Activated CD8-positive, alpha-beta T cell treated with anti-CD3 and anti-CD28 coated beads, Interleukin-2, amount 10 ng/mL, durations not matched to agents 7 days and 5 days (primary cell): ENCODE results near the gene GNPAT. TPM values are rescaled to one million over a fixed set of nuclear protein-coding genes. Genes with fewer than 3 reads are reported as not detected.
A peak's percentile ranks its signal among the peaks of the same experiment; 100 is the strongest.

ENCODE experiments used
- ATAC-seq: fragments of 150-1000 bp; cut with Tn5 transposase; one replicate; pipeline ENCODE4 v1.10.0; 2021; ENCODE audit warnings: moderate library complexity
- CTCF ChIA-PET: fragments of 350-600 bp; sonication (Branson Sonifier 250); formaldehyde crosslinking; loops from one replicate; lab custom pipeline; 2021; ENCODE audit warnings: antibody characterized with exemption; lab: Charles Lee
- POLR2A ChIA-PET: fragments of 350-600 bp; sonication (Branson Sonifier 250); formaldehyde crosslinking; loops from one replicate; lab custom pipeline; 2021; ENCODE audit warnings: antibody characterized with exemption; lab: Charles Lee
- DNase-seq: peaks from one replicate; pipeline ENCODE4 v3.0.0-alpha.2; 2020
- H3K27ac Mint-ChIP-seq: one replicate; pipeline ENCODE4 v1.8.0; 2021; ENCODE audit warnings: mild to moderate bottlenecking, mixed read lengths
- H3K27me3 Mint-ChIP-seq: one replicate; pipeline ENCODE4 v1.8.0; 2021; ENCODE audit warnings: low read depth, mixed read lengths
- H3K36me3 Mint-ChIP-seq: one replicate; pipeline ENCODE4 v1.8.0; 2021; ENCODE audit warnings: low read depth, mixed read lengths
- H3K4me1 Mint-ChIP-seq: one replicate; pipeline ENCODE4 v1.8.0; 2021; ENCODE audit warnings: low read depth, mixed read lengths
- H3K4me3 Mint-ChIP-seq: one replicate; pipeline ENCODE4 v1.8.0; 2021; ENCODE audit warnings: mild to moderate bottlenecking, mixed read lengths
- H3K9me3 Mint-ChIP-seq: one replicate; pipeline ENCODE4 v1.8.0; 2022; ENCODE audit warnings: mixed read lengths; ENCODE audit not compliant: insufficient read depth
- total RNA-seq, 2 experiments: library from RNA; stranded (reverse); gene quantifications; one replicate each; pipeline ENCODE4 v1.2.3, GENCODE V29; 2021

GNPAT gene
- total RNA-seq, 2 experiments from 2014 or later = 35.7 to 37.9 TPM

GRCh38 chr1:231295938-231296337 is 54.9 kb downstream of the GNPAT start:
- Mint-ChIP-seq H3K27me3 (no peaks in the 10 kb centered on the region), H3K27ac (no peak overlapping the region), H3K36me3 (no peaks in the 10 kb centered on the region), H3K4me1 (no peaks in the 10 kb centered on the region), H3K9me3 (no peaks in the 10 kb centered on the region), H3K4me3 (no peak overlapping the region)
- POLR2A ChIA-PET = no interaction called here
- CTCF ChIA-PET = interaction anchor here (0.9 to 1.6 kb wide), 2 partner anchors 12 to 20 kb away, joined by 3 to 4 read pairs; no protein-coding TSS in a partner anchor
- ATAC-seq (no peak), DNase-seq (no peak)

DNA sequence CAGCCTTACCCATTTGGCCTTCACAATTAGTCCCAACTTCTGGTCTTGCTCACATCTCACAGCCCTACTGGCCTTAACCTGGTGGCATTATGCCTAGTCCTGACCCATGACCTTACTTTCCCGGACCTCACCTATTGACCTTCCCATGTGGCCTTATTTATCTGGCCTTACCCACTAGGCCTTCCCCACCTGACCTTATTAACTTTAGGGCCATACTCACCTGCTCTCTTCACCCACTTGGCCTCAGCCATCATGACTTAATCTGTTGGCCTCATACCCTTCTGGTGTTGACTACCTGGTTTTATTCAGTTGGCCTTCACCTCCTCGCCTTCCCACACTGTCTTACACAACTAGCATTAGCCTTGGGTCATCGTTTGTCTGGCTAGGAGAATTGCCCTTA is 61.0 kb downstream of the GNPAT start:
- H3K4me3 Mint-ChIP-seq = no peak overlapping the region
- no peaks in the 10 kb centered on the region for H3K9me3 Mint-ChIP-seq
- no peaks in the 10 kb centered on the region for H3K27me3 Mint-ChIP-seq
- ChIA-PET POLR2A (no interaction called here), CTCF (interaction anchor here (1.3 kb wide), 1 partner anchor 13 kb away, joined by 3 read pairs; no protein-coding TSS in a partner anchor)
- no peaks in the 10 kb centered on the region for H3K4me1 Mint-ChIP-seq
- no peak overlapping the region for H3K27ac Mint-ChIP-seq
- DNase-seq (no peak), ATAC-seq (no peak)
- H3K36me3 Mint-ChIP-seq = no peaks in the 10 kb centered on the region

- no peak for DNase-seq
- ChIA-PET CTCF (no interaction called here), POLR2A (no interaction called here)
- no peak for ATAC-seq
- no peak overlapping the region for H3K4me3 Mint-ChIP-seq
- H3K9me3 Mint-ChIP-seq = no peaks in the 10 kb centered on the region
- no peaks in the 10 kb centered on the region for H3K27me3 Mint-ChIP-seq
- no peak overlapping the region for H3K27ac Mint-ChIP-seq
- no peaks in the 10 kb centered on the region for H3K36me3 Mint-ChIP-seq
- no peaks in the 10 kb centered on the region for H3K4me1 Mint-ChIP-seq
Measured at GRCh38 chr1:231310391-231310934, 69.5 kb downstream of the GNPAT start.

DNA sequence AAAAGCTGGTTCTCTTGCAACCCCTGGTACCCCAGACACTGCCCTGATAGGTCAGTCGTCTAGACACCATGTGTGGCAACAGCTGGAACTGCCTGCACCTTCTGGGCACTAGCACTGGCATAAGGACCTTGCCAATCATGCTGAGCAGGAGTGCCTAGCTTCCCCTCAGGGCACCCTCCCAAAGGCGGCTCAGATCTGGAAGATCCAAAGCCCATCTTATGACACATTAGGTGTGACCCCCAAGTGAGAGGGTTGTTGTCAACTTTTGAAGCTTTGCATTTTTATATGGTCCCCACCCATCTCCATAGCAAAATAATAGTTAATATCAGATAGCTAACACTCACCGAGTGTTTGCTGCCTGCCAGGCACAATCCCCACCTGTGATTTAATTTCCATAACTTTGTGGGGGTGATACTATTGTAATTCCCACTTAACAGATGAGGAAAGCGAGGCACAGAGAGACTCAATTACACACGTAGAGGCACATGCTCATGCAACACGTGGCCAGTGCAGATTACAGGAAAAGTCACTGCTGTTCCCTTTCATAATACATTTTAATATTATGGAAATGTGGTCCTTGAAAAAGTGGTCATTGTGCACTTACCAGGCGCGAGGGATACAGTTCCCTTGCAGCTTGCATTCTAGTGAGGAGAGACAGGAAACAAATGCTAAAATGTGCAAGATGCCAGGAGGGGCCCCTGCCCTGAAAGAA is 70.9 kb downstream of the GNPAT start:
- Mint-ChIP-seq H3K4me1 (peaks cover 3% of the 10 kb centered on the region), H3K27ac (no peak overlapping the region), H3K9me3 (no peaks in the 10 kb centered on the region), H3K27me3 (no peaks in the 10 kb centered on the region), H3K36me3 (no peaks in the 10 kb centered on the region), H3K4me3 (no peak overlapping the region)
- no peak for ATAC-seq
- POLR2A ChIA-PET = no interaction called here
- CTCF ChIA-PET = no interaction called here
- no peak for DNase-seq

GRCh38 chr1:231312432-231312788 is 71.4 kb downstream of the GNPAT start:
- ATAC-seq (no peak), DNase-seq (no peak)
- Mint-ChIP-seq H3K4me1 (peaks cover 3% of the 10 kb centered on the region), H3K4me3 (no peak overlapping the region), H3K27ac (no peak overlapping the region), H3K36me3 (no peaks in the 10 kb centered on the region), H3K9me3 (no peaks in the 10 kb centered on the region), H3K27me3 (no peaks in the 10 kb centered on the region)
- POLR2A ChIA-PET = no interaction called here
- CTCF ChIA-PET = no interaction called here

DNA sequence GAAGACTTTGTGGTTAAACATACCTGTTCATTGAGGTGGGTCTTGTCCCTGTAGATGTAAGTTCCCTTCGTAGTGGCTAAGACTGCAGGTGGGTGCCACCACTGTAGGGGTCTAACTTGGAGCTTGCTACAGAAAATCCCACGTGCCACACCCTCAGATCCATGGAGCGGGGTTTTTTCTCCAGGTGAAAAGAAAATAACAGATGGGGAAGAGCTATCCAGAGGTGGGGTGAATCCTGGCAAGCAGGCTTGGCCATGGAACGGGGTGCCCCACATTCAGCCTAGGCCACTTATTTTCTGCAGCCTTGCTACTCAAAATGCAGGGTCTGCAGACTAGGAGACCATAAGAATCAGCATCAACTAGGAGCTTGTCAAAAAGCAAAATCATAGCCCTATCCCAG is 72.6 kb downstream of the GNPAT start:
- H3K27ac Mint-ChIP-seq = no peak overlapping the region
- ATAC-seq = no peak
- POLR2A ChIA-PET = no interaction called here

GRCh38 chr1:231315887-231316286 is 74.9 kb downstream of the GNPAT start:
- Mint-ChIP-seq H3K27ac (no peak overlapping the region), H3K36me3 (no peaks in the 10 kb centered on the region), H3K4me1 (peaks cover 3% of the 10 kb centered on the region), H3K9me3 (no peaks in the 10 kb centered on the region), H3K27me3 (no peaks in the 10 kb centered on the region), H3K4me3 (no peak overlapping the region)
- ATAC-seq = peak; percentile 82
- ChIA-PET POLR2A (no interaction called here), CTCF (interaction anchor here (0.6 to 4.1 kb wide), 21 partner anchors 9 to 288 kb away, joined by 3 to 27 read pairs (median 3); partner anchors contain the start of genes EXOC8 and SPRTN)
- DNase-seq = peak; percentile 60

More for the DNA sequence above, 72.6 kb downstream of the GNPAT start:
- Mint-ChIP-seq H3K9me3 (no peaks in the 10 kb centered on the region), H3K27me3 (no peaks in the 10 kb centered on the region), H3K4me1 (peaks cover 3% of the 10 kb centered on the region), H3K36me3 (no peaks in the 10 kb centered on the region), H3K4me3 (no peak overlapping the region)
- DNase-seq = no peak
- CTCF ChIA-PET = interaction anchor here (1.2 kb wide), 1 partner anchor 20 kb away, joined by 4 read pairs; no protein-coding TSS in a partner anchor

GRCh38 chr1:231317306-231318014 is 76.4 kb downstream of the GNPAT start:
- Mint-ChIP-seq H3K4me1 (peaks cover 3% of the 10 kb centered on the region), H3K27me3 (no peaks in the 10 kb centered on the region), H3K27ac (no peak overlapping the region), H3K4me3 (no peak overlapping the region), H3K9me3 (no peaks in the 10 kb centered on the region), H3K36me3 (no peaks in the 10 kb centered on the region)
- POLR2A ChIA-PET = no interaction called here
- DNase-seq = no peak
- CTCF ChIA-PET = interaction anchor here (1.0 to 4.1 kb wide), 4 partner anchors 16 to 67 kb away, joined by 3 to 27 read pairs (median 6); partner anchors contain the start of genes EXOC8 and SPRTN
- no peak for ATAC-seq

DNA sequence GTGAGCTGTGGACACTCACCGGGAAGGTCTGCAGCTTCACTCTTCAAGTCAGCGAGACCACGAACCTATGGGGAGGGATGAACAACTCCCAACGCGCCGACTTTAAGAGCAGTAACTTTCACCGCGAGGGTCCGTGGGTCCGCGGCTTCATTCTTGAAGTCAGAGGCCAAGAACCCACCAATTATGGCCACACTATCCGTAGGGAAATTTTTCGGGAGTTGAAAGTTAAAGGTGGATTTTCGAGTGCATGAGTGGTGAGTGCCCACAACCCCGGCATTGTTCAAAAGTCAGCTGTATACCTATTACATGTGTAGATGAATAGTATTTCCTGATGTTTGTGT is 77.0 kb downstream of the GNPAT start:
- no peak overlapping the region for H3K27ac Mint-ChIP-seq
- H3K9me3 Mint-ChIP-seq = no peaks in the 10 kb centered on the region
- H3K4me3 Mint-ChIP-seq = no peak overlapping the region
- CTCF ChIA-PET = interaction anchor here (1.9 to 4.1 kb wide), 2 partner anchors 15 to 19 kb away, joined by 7 to 27 read pairs; partner anchors contain the start of genes EXOC8 and SPRTN
- no peak for ATAC-seq
- H3K4me1 Mint-ChIP-seq = peaks cover 3% of the 10 kb centered on the region
- H3K36me3 Mint-ChIP-seq = no peaks in the 10 kb centered on the region
- POLR2A ChIA-PET = no interaction called here
- H3K27me3 Mint-ChIP-seq = no peaks in the 10 kb centered on the region
- DNase-seq = no peak

GRCh38 chr1:231318568-231318967 is 77.6 kb downstream of the GNPAT start:
- Mint-ChIP-seq H3K4me1 (peaks cover 3% of the 10 kb centered on the region), H3K27ac (no peak overlapping the region), H3K4me3 (no peak overlapping the region), H3K27me3 (no peaks in the 10 kb centered on the region), H3K9me3 (no peaks in the 10 kb centered on the region), H3K36me3 (no peaks in the 10 kb centered on the region)
- ATAC-seq = no peak
- CTCF ChIA-PET = interaction anchor here (4.1 kb wide), 1 partner anchor 19 kb away, joined by 27 read pairs; the partner anchor contains the start of genes EXOC8 and SPRTN
- POLR2A ChIA-PET = no interaction called here
- DNase-seq = no peak

DNA sequence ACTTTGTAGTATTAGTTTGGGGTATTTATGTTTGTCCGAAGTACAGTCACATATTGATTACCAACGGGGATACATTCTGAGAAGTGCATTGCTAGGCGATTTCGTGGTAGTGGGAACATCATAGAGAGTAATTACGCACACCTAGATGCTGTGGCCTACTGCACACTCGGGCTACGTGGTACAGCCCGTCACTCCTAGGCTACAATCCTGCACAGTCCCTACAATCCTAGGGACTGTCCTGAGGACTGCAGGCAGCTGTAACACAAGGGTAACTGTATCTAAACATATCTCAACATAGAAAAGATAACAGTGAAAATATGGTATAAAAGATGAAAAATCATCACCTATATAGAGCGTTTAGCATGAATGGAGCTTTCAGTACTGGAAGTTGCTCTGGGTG is 78.1 kb downstream of the GNPAT start:
- no peak for DNase-seq
- Mint-ChIP-seq H3K27ac (no peak overlapping the region), H3K4me3 (no peak overlapping the region), H3K9me3 (no peaks in the 10 kb centered on the region), H3K4me1 (peaks cover 3% of the 10 kb centered on the region), H3K27me3 (peaks cover 2% of the 10 kb centered on the region), H3K36me3 (no peaks in the 10 kb centered on the region)
- CTCF ChIA-PET = interaction anchor here (4.1 kb wide), 1 partner anchor 18 kb away, joined by 27 read pairs; the partner anchor contains the start of genes EXOC8 and SPRTN
- POLR2A ChIA-PET = no interaction called here
- no peak for ATAC-seq
